ENCODE results near the gene LANCL2. TPM values are rescaled to one million over a fixed set of nuclear protein-coding genes. Genes with fewer than 3 reads are reported as not detected.

The LANCL2 gene
- total RNA-seq, 4 donors from 2014 or later, result 6.4 to 12.8 (median 9.7) TPM

DNA sequence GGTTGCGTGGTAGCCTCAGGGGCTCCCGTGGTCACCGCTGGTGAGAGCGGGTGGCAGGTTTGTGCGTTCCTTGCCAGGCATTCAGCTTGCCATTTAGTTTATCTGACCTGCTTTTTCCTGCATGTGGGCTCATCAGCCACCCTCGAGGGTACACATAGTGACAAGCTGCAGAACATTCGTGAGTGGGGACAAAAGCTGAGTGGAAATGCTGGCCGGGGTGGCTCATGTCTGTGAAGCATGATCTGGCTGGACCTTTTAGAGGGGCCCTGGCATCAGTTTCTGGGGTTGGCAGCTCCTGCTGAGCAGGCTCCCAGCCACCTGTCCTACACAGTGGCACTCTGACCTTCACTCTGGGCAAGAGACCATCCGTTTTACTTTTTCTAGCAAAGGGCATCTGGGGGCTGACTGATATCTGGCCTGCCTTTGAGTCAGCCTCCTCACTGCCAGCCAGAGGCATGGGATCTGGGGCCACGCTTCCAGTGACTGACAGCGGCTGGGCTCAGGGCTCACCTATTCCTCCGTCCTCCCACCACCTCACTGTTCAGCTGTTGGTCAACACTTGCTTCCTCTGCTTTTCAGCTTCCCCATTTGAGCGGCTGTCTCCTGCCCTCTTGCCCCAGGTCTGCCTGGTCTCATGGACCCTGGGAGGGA, 75.0 kb downstream of the LANCL2 start:
- no peaks in the 10 kb centered on the region for H3K9me3 ChIP-seq
- H3K4me1 ChIP-seq, result no peaks in the 10 kb centered on the region
- H3K4me3 ChIP-seq, result no peak overlapping the region
- no peaks in the 10 kb centered on the region for H3K27me3 ChIP-seq
- no peak for DNase-seq
- intact Hi-C loops (cut with DNase I), result no loop called here
- no peak overlapping the region for H3K27ac ChIP-seq
- no peaks in the 10 kb centered on the region for H3K36me3 ChIP-seq
- 73% methylated on average over 8 to 13 of the region's 13 CpGs for WGBS, 2 donors
- TF ChIP-seq, protein P1, sequence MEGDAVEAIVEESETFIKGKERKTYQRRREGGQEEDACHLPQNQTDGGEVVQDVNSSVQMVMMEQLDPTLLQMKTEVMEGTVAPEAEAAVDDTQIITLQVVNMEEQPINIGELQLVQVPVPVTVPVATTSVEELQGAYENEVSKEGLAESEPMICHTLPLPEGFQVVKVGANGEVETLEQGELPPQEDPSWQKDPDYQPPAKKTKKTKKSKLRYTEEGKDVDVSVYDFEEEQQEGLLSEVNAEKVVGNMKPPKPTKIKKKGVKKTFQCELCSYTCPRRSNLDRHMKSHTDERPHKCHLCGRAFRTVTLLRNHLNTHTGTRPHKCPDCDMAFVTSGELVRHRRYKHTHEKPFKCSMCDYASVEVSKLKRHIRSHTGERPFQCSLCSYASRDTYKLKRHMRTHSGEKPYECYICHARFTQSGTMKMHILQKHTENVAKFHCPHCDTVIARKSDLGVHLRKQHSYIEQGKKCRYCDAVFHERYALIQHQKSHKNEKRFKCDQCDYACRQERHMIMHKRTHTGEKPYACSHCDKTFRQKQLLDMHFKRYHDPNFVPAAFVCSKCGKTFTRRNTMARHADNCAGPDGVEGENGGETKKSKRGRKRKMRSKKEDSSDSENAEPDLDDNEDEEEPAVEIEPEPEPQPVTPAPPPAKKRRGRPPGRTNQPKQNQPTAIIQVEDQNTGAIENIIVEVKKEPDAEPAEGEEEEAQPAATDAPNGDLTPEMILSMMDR (IDR thresholded peaks at IDR 0.05), result no peak
- TF ChIP-seq POLR2A (IDR thresholded peaks at IDR 0.05), result no peak

DNA sequence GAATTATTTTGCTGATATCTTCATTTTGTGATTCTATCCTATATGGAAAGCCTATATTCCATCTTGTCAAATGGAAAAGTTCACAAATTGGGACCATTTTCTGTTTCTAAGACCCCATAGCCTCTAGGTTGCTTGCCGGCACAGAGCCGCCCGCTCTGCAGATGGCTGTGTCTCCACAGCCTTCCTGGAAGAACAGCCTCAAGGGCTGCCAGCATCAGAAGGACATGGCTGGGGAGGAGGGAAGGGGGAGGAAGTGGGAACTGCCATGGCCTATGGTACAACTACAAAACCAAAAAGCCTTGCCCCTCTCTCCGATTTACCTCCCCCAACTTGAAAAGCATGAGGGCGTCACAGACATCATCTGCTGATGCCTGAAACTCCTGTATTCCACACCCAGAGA, 75.9 kb downstream of the LANCL2 start:
- no peak overlapping the region for H3K4me3 ChIP-seq
- 89 to 92% methylated on average over 5 of the region's 5 CpGs for WGBS, 2 donors
- intact Hi-C loops (cut with DNase I), result no loop called here
- TF ChIP-seq, protein P1 (IDR thresholded peaks at IDR 0.05), result no peak
- TF ChIP-seq POLR2A (IDR thresholded peaks at IDR 0.05), result no peak
- H3K4me1 ChIP-seq, result no peaks in the 10 kb centered on the region
- no peaks in the 10 kb centered on the region for H3K36me3 ChIP-seq
- H3K27ac ChIP-seq, result no peak overlapping the region
- no peak for DNase-seq
- H3K9me3 ChIP-seq, result no peaks in the 10 kb centered on the region
- H3K27me3 ChIP-seq, result no peaks in the 10 kb centered on the region

DNA sequence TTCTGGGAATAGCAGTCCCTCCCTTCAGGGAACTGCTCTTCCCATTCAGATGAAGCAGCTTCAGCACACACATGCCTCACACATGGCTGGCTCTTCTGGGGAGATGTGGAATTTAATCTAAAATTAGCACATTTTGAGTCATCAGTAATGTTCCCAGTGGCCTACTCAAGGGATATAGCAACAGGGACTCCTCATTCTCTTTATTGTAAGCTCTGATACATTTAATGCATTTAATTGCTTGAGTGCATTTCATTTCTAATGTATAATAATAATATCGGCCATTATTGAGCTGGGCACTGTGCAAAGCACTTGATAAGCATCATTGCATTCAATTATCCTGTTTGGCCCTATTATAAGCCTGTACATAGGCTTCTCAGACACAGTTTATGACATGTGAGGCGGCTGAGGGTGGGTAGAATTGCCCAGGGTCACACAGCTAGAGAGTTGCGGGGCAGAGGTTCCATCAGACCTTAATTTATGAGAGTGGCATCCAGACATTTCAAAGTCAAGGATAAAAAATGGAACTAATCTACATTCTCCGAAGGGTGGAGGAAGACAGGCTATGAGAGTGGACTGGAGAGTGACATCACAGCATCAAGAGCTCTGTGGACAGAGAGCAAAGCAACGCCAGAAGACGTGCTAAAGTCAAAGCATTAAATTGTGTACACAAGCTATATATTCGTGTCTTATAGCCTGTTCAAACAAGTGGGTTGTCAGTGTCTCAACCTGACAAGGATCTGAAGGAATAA, 76.8 kb downstream of the LANCL2 start:
- no peak for DNase-seq
- Histone ChIP-seq H3K27ac (no peak overlapping the region), H3K27me3 (no peaks in the 10 kb centered on the region), H3K9me3 (no peaks in the 10 kb centered on the region), H3K36me3 (no peaks in the 10 kb centered on the region), H3K4me3 (no peak overlapping the region), H3K4me1 (no peaks in the 10 kb centered on the region)
- intact Hi-C loops (cut with DNase I), result no loop called here
- no peak for TF ChIP-seq POLR2A (IDR thresholded peaks at IDR 0.05)
- TF ChIP-seq, protein P1 (IDR thresholded peaks at IDR 0.05), result no peak
- 60 to 66% methylated on average over 7 of the region's 7 CpGs for WGBS, 2 donors

DNA sequence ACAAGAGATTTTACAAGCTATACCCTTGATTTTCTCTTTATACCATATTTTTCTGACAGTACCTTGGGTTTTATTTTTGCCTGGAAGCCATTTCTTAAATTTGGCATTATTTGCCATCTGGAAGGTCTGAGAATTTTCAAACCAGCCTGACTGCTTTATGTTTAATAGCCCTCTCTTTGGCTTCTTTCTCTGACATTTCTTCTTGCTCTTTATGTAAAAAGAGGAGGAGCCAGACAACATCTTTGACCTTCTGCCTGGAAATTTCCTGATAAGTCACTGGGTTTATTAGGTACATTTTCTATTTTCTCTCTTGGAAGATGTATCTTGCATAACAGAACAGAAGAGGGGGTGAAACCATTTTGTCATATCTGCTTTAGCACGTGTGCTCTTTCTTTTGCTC, 79.6 kb downstream of the LANCL2 start:
- intact Hi-C loops (cut with DNase I), result no loop called here

DNA sequence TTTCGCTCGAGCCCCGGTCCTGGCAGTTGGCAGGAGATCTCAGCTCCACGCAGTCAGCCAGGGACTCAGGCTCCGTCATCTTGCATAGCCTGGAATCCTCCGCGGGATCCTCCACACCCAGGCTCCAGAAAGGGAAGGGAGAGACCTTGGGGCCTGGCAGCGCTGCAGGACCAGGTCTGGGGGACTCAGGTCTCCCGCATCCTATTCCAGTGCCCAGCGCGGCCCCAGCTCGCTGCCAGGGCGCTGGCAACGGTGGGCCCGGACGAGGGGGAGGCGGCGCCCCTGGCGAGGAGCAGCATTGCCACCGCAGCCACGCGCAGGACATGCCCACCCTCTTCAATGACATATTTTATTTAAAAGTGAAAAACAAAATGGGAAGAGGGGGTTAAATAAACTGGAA, 83.4 kb downstream of the LANCL2 start:
- no peak overlapping the region for H3K27ac ChIP-seq
- 85 to 87% methylated on average over 13 to 15 of the region's 22 CpGs for WGBS, 2 donors
- no peaks in the 10 kb centered on the region for H3K36me3 ChIP-seq
- H3K27me3 ChIP-seq, result peaks cover 0 to 12% (median 0%) of the 10 kb centered on the region in 4 donors
- H3K9me3 ChIP-seq, result no peaks in the 10 kb centered on the region
- TF ChIP-seq POLR2A (IDR thresholded peaks at IDR 0.05), result no peak
- peaks cover 0 to 10% (median 0%) of the 10 kb centered on the region in 3 donors for H3K4me1 ChIP-seq
- H3K4me3 ChIP-seq, result no peak overlapping the region
- intact Hi-C loops (cut with DNase I), result no loop called here
- DNase-seq, result no peak

More for the DNA sequence above, 79.6 kb downstream of the LANCL2 start:
- no peak for DNase-seq
- Histone ChIP-seq H3K27me3 (peaks cover 0 to 12% (median 0%) of the 10 kb centered on the region in 4 donors), H3K27ac (no peak overlapping the region), H3K4me1 (peaks cover 0 to 10% (median 0%) of the 10 kb centered on the region in 3 donors), H3K9me3 (no peaks in the 10 kb centered on the region), H3K4me3 (no peak overlapping the region), H3K36me3 (no peaks in the 10 kb centered on the region)
- TF ChIP-seq POLR2A (IDR thresholded peaks at IDR 0.05), result no peak
- TF ChIP-seq, protein P1 (IDR thresholded peaks at IDR 0.05), result no peak
- WGBS, 2 donors, result 31 to 33% methylated on average over 1 of the region's 1 CpG
